ENCODE data around the gene CIROP. TPM values are rescaled to one million over a fixed set of nuclear protein-coding genes. Genes with fewer than 3 reads are reported as not detected.
A peak's percentile ranks its signal among the peaks of the same experiment; 100 is the strongest.

CIROP gene
- total RNA-seq, 4 donors from 2014 or later, result 0.19 TPM; not detected in 3

DNA sequence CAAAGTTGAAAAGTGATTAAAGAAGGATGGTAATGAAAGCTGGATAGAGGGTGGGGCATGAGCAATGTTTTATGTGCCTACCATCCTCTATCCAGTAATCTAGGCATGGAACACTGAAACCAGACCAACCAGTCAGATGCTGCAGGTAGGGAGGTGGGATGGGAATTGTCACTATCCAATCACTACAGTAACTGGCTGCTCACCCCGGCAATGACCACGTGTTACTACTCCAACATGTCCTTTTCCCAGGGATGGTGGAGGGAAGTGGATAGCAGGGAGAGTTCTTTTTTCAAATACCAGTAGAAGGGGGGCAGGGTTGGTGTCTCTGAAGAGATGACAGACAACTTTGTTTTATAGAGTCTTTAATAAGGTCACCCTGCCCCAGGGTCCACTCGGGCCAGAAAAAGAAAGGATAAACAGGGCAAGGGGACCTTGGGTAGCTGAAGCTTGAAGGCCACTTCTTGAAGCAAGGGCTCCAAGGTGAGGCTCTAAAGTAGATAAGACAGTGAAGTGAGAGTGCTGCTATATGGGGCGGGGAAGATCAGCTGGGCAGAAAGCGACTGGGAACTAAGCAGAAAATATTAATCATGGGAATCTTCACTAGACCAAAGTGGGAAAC lies 32.8 kb downstream of the CIROP start:
- intact Hi-C loops (cut with DNase I), result no loop called here
- H3K36me3 ChIP-seq, result peaks cover 43 to 70% (median 66%) of the 10 kb centered on the region in 4 donors
- no peak for DNase-seq (ENCODE audit: extremely low spot score)
- TF ChIP-seq POLR2AphosphoS5 (IDR thresholded peaks at IDR 0.05) (no peak), CTCF (IDR thresholded peaks at IDR 0.05) (no peak)
- no peaks in the 10 kb centered on the region for H3K27me3 ChIP-seq
- no peaks in the 10 kb centered on the region for H3K9me3 ChIP-seq
- peaks cover 29 to 69% (median 60%) of the 10 kb centered on the region in 4 donors for H3K4me1 ChIP-seq
- 43% methylated on average over 5 of the region's 5 CpGs for WGBS
- H3K27ac ChIP-seq (replicated peaks in 1 of 4), result peak overlapping the region; percentile 77 to 88 (median 84)
- peak overlapping the region; percentile 62 to 66 (median 63) for H3K4me3 ChIP-seq

- peaks cover 29 to 63% (median 53%) of the 10 kb centered on the region in 4 donors for H3K4me1 ChIP-seq
- intact Hi-C loops (cut with DNase I), result no loop called here
- peak overlapping the region; percentile 62 to 66 (median 63) for H3K4me3 ChIP-seq
- peak in 1 of 3 experiments; percentile 45 for TF ChIP-seq CTCF (IDR thresholded peaks at IDR 0.05)
- TF ChIP-seq POLR2A (IDR thresholded peaks at IDR 0.05; ENCODE audit: low read depth), result no peak
- peak; percentile 79 to 83 for TF ChIP-seq POLR2AphosphoS5 (IDR thresholded peaks at IDR 0.05)
- no peak for TF ChIP-seq EP300 (IDR thresholded peaks at IDR 0.05)
- peaks cover 44 to 70% (median 67%) of the 10 kb centered on the region in 4 donors for H3K36me3 ChIP-seq
- 3% methylated on average over 14 of the region's 14 CpGs for WGBS
- H3K9me3 ChIP-seq, result no peaks in the 10 kb centered on the region
- peak overlapping the region; percentile 77 to 88 (median 84) for H3K27ac ChIP-seq (replicated peaks in 1 of 4)
- peak; percentile 97 for DNase-seq (ENCODE audit: extremely low spot score)
- no peaks in the 10 kb centered on the region for H3K27me3 ChIP-seq
Measured at GRCh38 chr14:23071244-23071920, 33.4 kb downstream of the CIROP start.

GRCh38 chr14:23070262-23071129 lies 34.3 kb downstream of the CIROP start:
- peaks cover 29 to 54% (median 49%) of the 10 kb centered on the region in 4 donors for H3K4me1 ChIP-seq
- intact Hi-C loops (cut with DNase I), result no loop called here
- DNase-seq (ENCODE audit: extremely low spot score), result no peak
- H3K27me3 ChIP-seq, result no peaks in the 10 kb centered on the region
- TF ChIP-seq POLR2AphosphoS5 (IDR thresholded peaks at IDR 0.05), result no peak
- no peak for TF ChIP-seq POLR2A (IDR thresholded peaks at IDR 0.05; ENCODE audit: low read depth)
- TF ChIP-seq EP300 (IDR thresholded peaks at IDR 0.05), result no peak
- no peak for TF ChIP-seq CTCF (IDR thresholded peaks at IDR 0.05)
- H3K27ac ChIP-seq (replicated peaks in 1 of 4), result peak overlapping the region; percentile 77 to 88 (median 84)
- 12% methylated on average over 10 of the region's 10 CpGs for WGBS
- H3K9me3 ChIP-seq, result no peaks in the 10 kb centered on the region
- H3K36me3 ChIP-seq, result peaks cover 35 to 70% (median 67%) of the 10 kb centered on the region in 4 donors
- H3K4me3 ChIP-seq, result peak overlapping the region; percentile 62 to 66 (median 63)

GRCh38 chr14:23069413-23069806 lies 35.4 kb downstream of the CIROP start:
- H3K27ac ChIP-seq (replicated peaks in 1 of 4), result peak overlapping the region in 3 of 4 donors; percentile 29 to 88 (median 86)
- 76% methylated on average over 4 of the region's 4 CpGs for WGBS
- DNase-seq (ENCODE audit: extremely low spot score), result no peak
- TF ChIP-seq CTCF (IDR thresholded peaks at IDR 0.05), result no peak
- TF ChIP-seq POLR2AphosphoS5 (IDR thresholded peaks at IDR 0.05), result no peak
- H3K36me3 ChIP-seq, result peaks cover 25 to 70% (median 66%) of the 10 kb centered on the region in 4 donors
- H3K9me3 ChIP-seq, result no peaks in the 10 kb centered on the region
- no peak overlapping the region for H3K4me3 ChIP-seq
- no peaks in the 10 kb centered on the region for H3K27me3 ChIP-seq
- intact Hi-C loops (cut with DNase I), result no loop called here
- H3K4me1 ChIP-seq, result peaks cover 29 to 54% (median 49%) of the 10 kb centered on the region in 4 donors
